ENCODE measurements around the gene MPPED1.
A peak's percentile ranks its signal among the peaks of the same experiment; 100 is the strongest.

The MPPED1 gene

GRCh38 chr22:43404673-43405385, 7.0 kb upstream of the MPPED1 start:
- Histone ChIP-seq H3K36me3 (ENCODE audit: insufficient read depth, low read depth, low read length) (no peaks in the 10 kb centered on the region), H3K27ac (ENCODE audit: low read length) (no peak overlapping the region), H3K27me3 (ENCODE audit: insufficient read depth, low read length) (peaks cover 12% of the 10 kb centered on the region), H3K9me3 (ENCODE audit: insufficient read depth, low read depth, low read length) (no peaks in the 10 kb centered on the region), H3K4me3 (ENCODE audit: low read length) (no peak overlapping the region), H3K9ac (ENCODE audit: low read depth, low read length) (no peak overlapping the region), H3K4me1 (ENCODE audit: insufficient read depth, low read length) (no peaks in the 10 kb centered on the region)

- Histone ChIP-seq H3K36me3 (ENCODE audit: insufficient read depth, low read depth, low read length) (no peaks in the 10 kb centered on the region), H3K9me3 (ENCODE audit: insufficient read depth, low read depth, low read length) (no peaks in the 10 kb centered on the region), H3K4me3 (ENCODE audit: low read length) (no peak overlapping the region), H3K27ac (ENCODE audit: low read length) (no peak overlapping the region), H3K4me1 (ENCODE audit: insufficient read depth, low read length) (no peaks in the 10 kb centered on the region), H3K9ac (ENCODE audit: low read depth, low read length) (no peak overlapping the region), H3K27me3 (ENCODE audit: insufficient read depth, low read length) (peaks cover 27% of the 10 kb centered on the region)
Observed at GRCh38 chr22:43406186-43406790, 5.5 kb upstream of the MPPED1 start.

DNA sequence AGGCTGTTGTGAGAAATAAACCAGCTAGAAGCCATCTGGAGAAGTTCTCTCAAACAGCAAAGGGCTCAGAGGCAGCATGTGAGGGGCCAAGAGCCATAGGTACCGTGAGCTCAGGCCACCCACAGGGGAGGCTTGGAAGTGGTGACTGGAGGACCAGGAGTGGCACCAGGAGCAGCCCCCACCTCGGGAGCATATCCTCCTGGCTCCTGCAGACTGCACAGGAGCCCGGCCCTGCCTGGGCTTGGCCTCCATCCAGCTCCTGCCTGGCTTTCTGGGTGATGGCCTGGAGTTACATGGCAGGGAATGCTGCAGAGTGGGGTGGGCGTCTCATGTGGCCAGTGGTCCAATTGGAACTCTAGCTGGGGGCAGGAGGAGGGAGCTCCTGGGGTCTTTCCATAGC, 4.2 kb upstream of the MPPED1 start:
- Histone ChIP-seq H3K36me3 (ENCODE audit: insufficient read depth, low read depth, low read length) (no peaks in the 10 kb centered on the region), H3K27me3 (ENCODE audit: insufficient read depth, low read length) (peaks cover 33% of the 10 kb centered on the region), H3K27ac (ENCODE audit: low read length) (no peak overlapping the region), H3K9ac (ENCODE audit: low read depth, low read length) (no peak overlapping the region), H3K9me3 (ENCODE audit: insufficient read depth, low read depth, low read length) (no peaks in the 10 kb centered on the region), H3K4me1 (ENCODE audit: insufficient read depth, low read length) (no peaks in the 10 kb centered on the region), H3K4me3 (ENCODE audit: low read length) (no peak overlapping the region)

- Histone ChIP-seq H3K27me3 (ENCODE audit: insufficient read depth, low read length) (peaks cover 37% of the 10 kb centered on the region), H3K9ac (ENCODE audit: low read depth, low read length) (no peak overlapping the region), H3K4me3 (ENCODE audit: low read length) (no peak overlapping the region), H3K36me3 (ENCODE audit: insufficient read depth, low read depth, low read length) (no peaks in the 10 kb centered on the region), H3K27ac (ENCODE audit: low read length) (no peak overlapping the region), H3K9me3 (ENCODE audit: insufficient read depth, low read depth, low read length) (no peaks in the 10 kb centered on the region), H3K4me1 (ENCODE audit: insufficient read depth, low read length) (no peaks in the 10 kb centered on the region)
Observed at GRCh38 chr22:43408009-43408408, 3.8 kb upstream of the MPPED1 start.

DNA sequence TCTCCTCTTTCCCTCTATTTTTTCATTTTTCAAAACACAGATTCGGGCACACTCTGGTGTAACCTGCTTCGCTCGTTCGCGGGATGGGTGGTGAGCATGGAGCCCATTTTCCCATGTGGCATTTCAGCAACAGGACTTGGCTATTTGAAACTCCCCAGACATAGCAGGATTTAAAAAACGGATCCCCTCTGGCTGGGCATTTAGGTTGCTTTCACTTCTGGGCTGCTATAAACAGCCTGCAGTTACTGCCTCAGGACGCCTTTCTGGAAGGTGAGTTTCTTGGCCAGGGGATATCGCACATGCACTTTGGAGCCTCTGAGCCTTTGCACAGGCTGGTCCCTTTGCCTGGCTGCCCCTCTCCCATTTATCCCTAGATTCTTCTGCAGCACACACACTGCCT, 2.8 kb upstream of the MPPED1 start:
- no peak overlapping the region for H3K9ac ChIP-seq (ENCODE audit: low read depth, low read length)
- no peaks in the 10 kb centered on the region for H3K36me3 ChIP-seq (ENCODE audit: insufficient read depth, low read depth, low read length)
- no peak overlapping the region for H3K4me3 ChIP-seq (ENCODE audit: low read length)
- H3K27ac ChIP-seq (ENCODE audit: low read length), result no peak overlapping the region
- H3K27me3 ChIP-seq (ENCODE audit: insufficient read depth, low read length), result peaks cover 48% of the 10 kb centered on the region
- no peaks in the 10 kb centered on the region for H3K9me3 ChIP-seq (ENCODE audit: insufficient read depth, low read depth, low read length)
- no peaks in the 10 kb centered on the region for H3K4me1 ChIP-seq (ENCODE audit: insufficient read depth, low read length)

DNA sequence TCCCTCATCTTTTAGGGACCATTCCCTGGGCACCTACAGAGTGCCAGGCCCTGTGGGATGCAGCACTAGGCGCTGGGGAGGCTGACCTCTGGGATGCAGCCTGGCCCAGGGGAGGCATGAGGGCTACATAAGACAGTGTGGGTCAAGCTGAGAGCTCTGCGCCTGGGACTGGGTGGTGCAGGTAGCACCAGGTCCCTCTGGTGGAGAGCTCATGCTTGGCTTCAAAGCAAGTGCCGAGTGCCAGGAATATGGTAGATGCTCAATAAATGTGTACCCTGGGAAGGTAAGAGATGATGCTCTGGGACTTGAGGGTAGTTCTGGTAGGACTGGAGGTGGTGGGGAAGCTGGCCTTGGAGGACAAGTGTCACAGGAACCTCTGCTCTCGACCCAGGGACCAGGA, 2.0 kb upstream of the MPPED1 start:
- Histone ChIP-seq H3K27me3 (ENCODE audit: insufficient read depth, low read length) (peaks cover 55% of the 10 kb centered on the region), H3K36me3 (ENCODE audit: insufficient read depth, low read depth, low read length) (no peaks in the 10 kb centered on the region), H3K4me1 (ENCODE audit: insufficient read depth, low read length) (no peaks in the 10 kb centered on the region), H3K27ac (ENCODE audit: low read length) (no peak overlapping the region), H3K9ac (ENCODE audit: low read depth, low read length) (no peak overlapping the region), H3K9me3 (ENCODE audit: insufficient read depth, low read depth, low read length) (no peaks in the 10 kb centered on the region), H3K4me3 (ENCODE audit: low read length) (no peak overlapping the region)

GRCh38 chr22:43411040-43411868, 560 bp upstream of the MPPED1 start:
- H3K27me3 ChIP-seq (ENCODE audit: insufficient read depth, low read length), result peaks cover 65% of the 10 kb centered on the region
- peak overlapping the region; percentile 35; the same call in 1 of the 2 replicates for H3K4me3 ChIP-seq (ENCODE audit: low read length)
- no peak overlapping the region for H3K27ac ChIP-seq (ENCODE audit: low read length)
- no peaks in the 10 kb centered on the region for H3K36me3 ChIP-seq (ENCODE audit: insufficient read depth, low read depth, low read length)
- H3K4me1 ChIP-seq (ENCODE audit: insufficient read depth, low read length), result no peaks in the 10 kb centered on the region
- no peaks in the 10 kb centered on the region for H3K9me3 ChIP-seq (ENCODE audit: insufficient read depth, low read depth, low read length)
- H3K9ac ChIP-seq (ENCODE audit: low read depth, low read length), result no peak overlapping the region

- Histone ChIP-seq H3K27ac (ENCODE audit: low read length) (no peak overlapping the region), H3K36me3 (ENCODE audit: insufficient read depth, low read depth, low read length) (no peaks in the 10 kb centered on the region), H3K4me1 (ENCODE audit: insufficient read depth, low read length) (no peaks in the 10 kb centered on the region), H3K27me3 (ENCODE audit: insufficient read depth, low read length) (peaks cover 65% of the 10 kb centered on the region), H3K9ac (ENCODE audit: low read depth, low read length) (no peak overlapping the region), H3K9me3 (ENCODE audit: insufficient read depth, low read depth, low read length) (no peaks in the 10 kb centered on the region), H3K4me3 (ENCODE audit: low read length) (no peak overlapping the region; the same call in 1 of the 2 replicates)
Observed at GRCh38 chr22:43412808-43413795, 1.3 kb downstream of the MPPED1 start.

DNA sequence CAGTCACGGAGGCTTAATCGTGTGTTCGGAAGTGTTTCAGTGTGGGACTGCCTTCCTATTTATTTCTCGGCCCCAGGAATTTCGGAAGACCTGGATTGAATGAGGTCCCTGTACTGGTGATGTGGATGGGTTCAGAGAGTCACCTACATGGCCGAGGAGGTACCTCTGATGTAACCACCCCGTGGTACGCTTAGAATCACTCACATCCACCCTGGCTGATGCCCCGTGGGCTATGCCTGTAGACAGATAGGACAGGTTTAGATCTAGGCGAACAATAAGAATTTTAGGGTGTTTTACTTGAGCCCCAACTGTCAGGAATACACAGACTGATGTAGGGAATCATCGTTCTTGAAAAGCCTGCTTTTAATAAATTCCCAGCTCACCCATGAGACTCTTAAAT, 2.0 kb downstream of the MPPED1 start:
- H3K4me1 ChIP-seq (ENCODE audit: insufficient read depth, low read length), result no peaks in the 10 kb centered on the region
- H3K9me3 ChIP-seq (ENCODE audit: insufficient read depth, low read depth, low read length), result no peaks in the 10 kb centered on the region
- H3K27me3 ChIP-seq (ENCODE audit: insufficient read depth, low read length), result peaks cover 63% of the 10 kb centered on the region
- no peak overlapping the region for H3K27ac ChIP-seq (ENCODE audit: low read length)
- no peak overlapping the region for H3K9ac ChIP-seq (ENCODE audit: low read depth, low read length)
- no peaks in the 10 kb centered on the region for H3K36me3 ChIP-seq (ENCODE audit: insufficient read depth, low read depth, low read length)
- no peak overlapping the region for H3K4me3 ChIP-seq (ENCODE audit: low read length)

DNA sequence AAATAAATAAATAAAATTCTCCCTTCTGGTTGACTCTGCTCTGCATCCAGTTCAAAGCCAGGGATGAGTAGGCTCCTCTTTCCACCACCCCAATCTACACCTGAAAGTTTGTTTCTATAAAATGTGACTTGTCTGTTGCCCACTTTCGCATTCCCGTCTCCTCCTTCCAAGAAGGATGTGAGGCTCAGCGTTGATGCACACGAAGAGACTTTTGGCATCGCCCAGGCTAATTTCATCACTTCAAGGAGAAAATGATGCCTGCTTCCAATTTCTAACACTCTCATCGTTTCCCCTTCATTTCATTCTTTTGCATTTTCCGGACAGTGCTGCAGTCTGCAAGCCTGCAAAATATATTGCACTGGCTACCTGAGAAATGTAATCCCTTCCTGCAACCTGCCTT, 3.9 kb downstream of the MPPED1 start:
- Histone ChIP-seq H3K4me1 (ENCODE audit: insufficient read depth, low read length) (no peaks in the 10 kb centered on the region), H3K27me3 (ENCODE audit: insufficient read depth, low read length) (peaks cover 45% of the 10 kb centered on the region), H3K4me3 (ENCODE audit: low read length) (no peak overlapping the region), H3K27ac (ENCODE audit: low read length) (no peak overlapping the region), H3K9ac (ENCODE audit: low read depth, low read length) (no peak overlapping the region), H3K9me3 (ENCODE audit: insufficient read depth, low read depth, low read length) (no peaks in the 10 kb centered on the region), H3K36me3 (ENCODE audit: insufficient read depth, low read depth, low read length) (no peaks in the 10 kb centered on the region)

DNA sequence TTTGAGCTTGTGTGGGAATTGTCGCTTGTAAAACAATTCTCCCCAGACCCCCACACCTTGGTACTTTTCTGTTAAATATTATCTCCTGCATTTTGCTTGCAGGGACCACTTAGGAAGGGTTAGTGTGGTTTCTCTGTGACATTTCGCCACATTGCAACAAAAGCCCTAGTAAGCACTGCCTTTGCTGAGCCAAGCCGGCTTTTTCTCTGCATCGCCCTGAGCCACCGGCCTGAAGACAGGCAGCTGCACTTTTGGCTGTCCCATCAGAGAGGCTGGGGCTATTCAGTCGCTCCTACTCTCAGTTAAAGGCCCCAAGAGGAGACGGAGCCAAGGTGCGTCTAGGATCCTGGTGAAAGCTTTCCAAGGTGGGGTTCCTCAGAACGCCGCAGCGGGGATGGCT, 5.7 kb downstream of the MPPED1 start:
- H3K4me3 ChIP-seq (ENCODE audit: low read length), result no peak overlapping the region
- H3K36me3 ChIP-seq (ENCODE audit: insufficient read depth, low read depth, low read length), result no peaks in the 10 kb centered on the region
- no peaks in the 10 kb centered on the region for H3K9me3 ChIP-seq (ENCODE audit: insufficient read depth, low read depth, low read length)
- H3K9ac ChIP-seq (ENCODE audit: low read depth, low read length), result no peak overlapping the region
- peaks cover 33% of the 10 kb centered on the region for H3K27me3 ChIP-seq (ENCODE audit: insufficient read depth, low read length)
- H3K4me1 ChIP-seq (ENCODE audit: insufficient read depth, low read length), result no peaks in the 10 kb centered on the region
- no peak overlapping the region for H3K27ac ChIP-seq (ENCODE audit: low read length)

All from iPS-20b (cell line).